ENCODE data around the gene BMS1.
A peak's percentile ranks its signal among the peaks of the same experiment; 100 is the strongest.
"Not testable (repeated sequence)": the region's sequence is repeated elsewhere in the genome, so short reads cannot be mapped to it uniquely, and the experiment has no call there.

Gene BMS1, protein sequence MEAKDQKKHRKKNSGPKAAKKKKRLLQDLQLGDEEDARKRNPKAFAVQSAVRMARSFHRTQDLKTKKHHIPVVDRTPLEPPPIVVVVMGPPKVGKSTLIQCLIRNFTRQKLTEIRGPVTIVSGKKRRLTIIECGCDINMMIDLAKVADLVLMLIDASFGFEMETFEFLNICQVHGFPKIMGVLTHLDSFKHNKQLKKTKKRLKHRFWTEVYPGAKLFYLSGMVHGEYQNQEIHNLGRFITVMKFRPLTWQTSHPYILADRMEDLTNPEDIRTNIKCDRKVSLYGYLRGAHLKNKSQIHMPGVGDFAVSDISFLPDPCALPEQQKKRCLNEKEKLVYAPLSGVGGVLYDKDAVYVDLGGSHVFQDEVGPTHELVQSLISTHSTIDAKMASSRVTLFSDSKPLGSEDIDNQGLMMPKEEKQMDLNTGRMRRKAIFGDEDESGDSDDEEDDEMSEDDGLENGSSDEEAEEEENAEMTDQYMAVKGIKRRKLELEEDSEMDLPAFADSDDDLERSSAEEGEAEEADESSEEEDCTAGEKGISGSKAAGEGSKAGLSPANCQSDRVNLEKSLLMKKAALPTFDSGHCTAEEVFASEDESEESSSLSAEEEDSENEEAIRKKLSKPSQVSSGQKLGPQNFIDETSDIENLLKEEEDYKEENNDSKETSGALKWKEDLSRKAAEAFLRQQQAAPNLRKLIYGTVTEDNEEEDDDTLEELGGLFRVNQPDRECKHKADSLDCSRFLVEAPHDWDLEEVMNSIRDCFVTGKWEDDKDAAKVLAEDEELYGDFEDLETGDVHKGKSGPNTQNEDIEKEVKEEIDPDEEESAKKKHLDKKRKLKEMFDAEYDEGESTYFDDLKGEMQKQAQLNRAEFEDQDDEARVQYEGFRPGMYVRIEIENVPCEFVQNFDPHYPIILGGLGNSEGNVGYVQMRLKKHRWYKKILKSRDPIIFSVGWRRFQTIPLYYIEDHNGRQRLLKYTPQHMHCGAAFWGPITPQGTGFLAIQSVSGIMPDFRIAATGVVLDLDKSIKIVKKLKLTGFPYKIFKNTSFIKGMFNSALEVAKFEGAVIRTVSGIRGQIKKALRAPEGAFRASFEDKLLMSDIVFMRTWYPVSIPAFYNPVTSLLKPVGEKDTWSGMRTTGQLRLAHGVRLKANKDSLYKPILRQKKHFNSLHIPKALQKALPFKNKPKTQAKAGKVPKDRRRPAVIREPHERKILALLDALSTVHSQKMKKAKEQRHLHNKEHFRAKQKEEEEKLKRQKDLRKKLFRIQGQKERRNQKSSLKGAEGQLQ

DNA sequence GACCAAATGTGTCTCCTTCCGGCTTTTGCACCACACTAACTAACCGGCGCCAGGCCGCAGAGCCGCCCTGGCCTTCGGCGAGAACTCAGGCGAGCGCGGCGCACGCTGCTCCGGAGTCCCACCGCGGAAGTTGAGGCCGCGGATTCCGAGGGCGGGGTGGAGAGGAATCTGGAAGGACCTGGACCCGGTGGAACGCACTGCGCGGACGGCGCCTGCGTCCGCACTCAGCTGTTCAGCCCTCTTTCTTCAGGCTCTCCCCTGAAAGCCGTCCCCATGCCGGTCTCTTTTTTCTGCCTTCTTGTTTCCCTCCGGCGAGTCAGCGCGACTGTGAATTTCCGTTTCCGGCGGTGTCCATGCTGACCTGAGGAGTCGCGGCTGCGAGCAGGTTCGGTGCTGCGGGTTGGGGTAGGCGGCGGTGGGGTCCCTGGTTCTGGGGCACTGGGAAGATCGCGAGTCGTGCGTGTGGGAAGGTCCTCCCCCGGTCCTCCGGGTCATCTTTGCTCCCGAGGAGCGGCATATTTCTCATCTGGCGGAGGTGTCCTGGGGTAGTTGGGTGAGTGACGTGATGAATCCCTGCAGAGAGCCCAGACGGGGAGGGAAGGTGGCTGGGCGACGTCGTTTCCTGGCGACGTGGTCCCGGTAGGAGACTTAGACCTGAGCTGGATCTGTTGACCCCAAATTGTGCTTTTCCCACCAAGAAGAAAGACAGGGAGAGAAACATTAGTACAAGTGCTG lies at the start of gene BMS1:
TSS of gene BMS1 (plus strand) at position 350 of the 735 bp plus-strand sequence. CDS start 1,600 bp downstream, outside the sequence.
- peak; percentile 89 for DNase-seq (ENCODE audit: low spot score)

DNA sequence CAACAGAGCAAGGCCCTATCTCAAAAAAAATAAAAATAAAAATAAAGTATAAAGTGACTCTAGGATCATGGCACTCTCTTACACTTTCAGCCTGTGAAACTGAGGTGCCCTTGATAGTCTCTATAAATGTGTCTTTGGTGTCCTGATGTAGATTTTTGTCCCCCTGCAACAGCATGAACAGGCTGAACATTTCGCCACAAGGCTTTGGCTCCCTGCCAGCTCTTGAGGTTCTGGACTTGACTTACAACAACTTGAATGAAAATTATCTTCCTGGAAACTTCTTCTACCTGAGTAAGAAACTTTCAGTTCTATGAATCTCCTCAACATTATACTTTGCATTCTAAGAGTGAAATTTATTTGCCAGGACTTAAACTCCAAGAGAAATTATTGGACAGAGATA lies 48.1 kb upstream of the BMS1 start:
- peak; percentile 22 for DNase-seq (ENCODE audit: low spot score)

DNA sequence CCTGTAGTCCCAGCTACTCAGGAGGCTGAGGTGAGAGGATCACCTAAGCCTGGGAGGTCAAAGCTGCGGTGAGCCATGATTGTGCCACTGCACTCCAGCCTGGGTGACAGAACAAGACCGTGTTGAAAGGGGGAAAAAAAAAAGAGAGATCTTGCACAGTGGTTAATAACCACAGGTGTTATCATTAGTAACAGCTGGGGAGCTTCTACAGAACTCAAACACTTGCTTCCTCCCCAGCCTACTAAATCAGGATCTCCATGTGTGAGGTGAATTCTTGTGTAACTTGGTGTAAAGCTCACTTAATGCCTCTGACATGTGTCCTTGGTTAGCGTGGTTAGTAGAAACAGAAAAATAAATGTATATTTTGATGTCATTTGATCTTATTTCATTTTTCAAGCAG lies 43.9 kb upstream of the BMS1 start:
- DNase-seq (ENCODE audit: low spot score), result no peak

DNA sequence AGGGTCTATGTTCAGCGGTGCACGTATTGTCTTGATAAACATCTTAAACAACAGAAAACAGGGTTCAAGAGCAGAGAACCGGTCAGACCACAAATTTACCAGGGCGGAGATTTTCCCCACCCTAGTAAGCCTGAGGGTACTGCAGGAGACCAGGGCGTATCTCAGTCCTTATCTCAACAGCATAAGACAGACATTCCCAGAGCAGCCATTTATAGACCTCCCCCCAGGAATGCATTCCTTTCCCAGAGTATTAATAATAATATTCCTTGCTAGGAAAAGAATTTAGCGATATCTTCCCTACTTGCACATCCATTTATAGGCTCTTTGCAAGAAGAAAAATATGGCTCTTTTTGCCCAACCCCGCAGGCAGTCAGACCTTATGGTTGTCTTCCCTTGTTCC lies 41.1 kb upstream of the BMS1 start:
- not testable (repeated sequence) for DNase-seq (ENCODE audit: low spot score)

DNA sequence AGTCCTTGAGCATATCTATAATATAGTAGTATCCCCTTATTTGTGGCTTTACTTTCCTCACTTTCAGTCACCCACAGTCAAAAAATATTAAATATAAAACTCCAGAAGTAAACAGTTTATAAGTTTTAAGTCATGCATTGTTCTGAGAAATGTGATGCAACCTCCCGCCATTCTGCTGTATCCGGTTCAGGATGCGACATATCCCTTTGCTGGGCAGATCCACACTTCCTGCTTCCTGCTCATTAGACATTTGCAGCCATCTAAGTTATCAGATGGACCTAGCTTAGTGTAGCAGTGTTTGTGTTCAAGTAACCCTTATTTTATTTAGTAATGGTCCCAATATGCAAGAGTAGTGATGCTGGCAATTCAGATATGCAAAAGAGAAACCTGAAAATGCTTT lies 38.9 kb upstream of the BMS1 start:
- no peak for DNase-seq (ENCODE audit: low spot score)

DNA sequence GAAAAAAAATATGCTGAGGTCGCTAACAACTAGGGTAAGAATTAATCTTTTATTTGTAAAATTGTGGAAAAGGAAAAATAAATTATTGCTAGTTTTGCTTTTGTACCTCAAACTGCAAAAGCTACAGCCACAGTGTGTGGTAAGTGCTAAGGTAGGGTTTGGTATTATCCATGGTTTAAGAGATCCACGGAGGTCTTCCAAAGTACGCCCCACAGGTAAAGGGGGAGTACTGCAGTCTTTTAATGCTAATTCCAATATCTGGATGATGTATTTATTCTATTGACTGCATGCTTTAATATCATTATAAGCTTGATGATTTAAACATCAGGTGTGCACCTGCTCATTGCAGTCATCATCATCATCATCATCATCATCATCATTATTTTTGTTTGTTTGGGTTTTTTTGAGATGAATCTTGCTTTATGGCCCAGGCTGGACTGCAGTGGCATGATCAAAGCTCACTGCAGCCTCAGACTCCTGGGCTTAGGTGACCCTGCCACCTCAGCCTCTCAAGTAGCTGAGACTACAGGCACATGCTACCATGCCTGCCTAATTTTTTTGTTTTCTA lies 38.4 kb upstream of the BMS1 start:
- DNase-seq (ENCODE audit: low spot score), result no peak

DNA sequence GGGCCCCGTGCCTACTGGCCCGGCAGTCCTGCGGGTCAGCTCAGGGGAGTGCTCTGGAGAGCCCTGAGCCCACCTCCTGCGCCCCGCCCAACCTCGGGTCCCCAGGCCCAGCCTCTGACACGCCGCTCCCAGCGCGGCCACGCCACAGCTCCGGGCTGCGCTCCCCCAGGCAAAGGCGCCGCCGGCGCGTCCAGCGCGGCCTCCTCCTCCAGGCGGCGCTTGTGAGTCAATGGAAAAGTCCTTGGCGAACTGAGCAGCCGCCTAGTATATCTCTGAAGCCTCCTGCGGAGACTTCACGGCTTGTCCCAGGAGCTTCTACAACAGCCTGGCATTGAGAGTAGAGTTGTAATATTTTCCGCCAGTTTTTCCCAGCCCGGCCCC lies 29.5 kb upstream of the BMS1 start:
- DNase-seq (ENCODE audit: low spot score), result peak; percentile 77

DNA sequence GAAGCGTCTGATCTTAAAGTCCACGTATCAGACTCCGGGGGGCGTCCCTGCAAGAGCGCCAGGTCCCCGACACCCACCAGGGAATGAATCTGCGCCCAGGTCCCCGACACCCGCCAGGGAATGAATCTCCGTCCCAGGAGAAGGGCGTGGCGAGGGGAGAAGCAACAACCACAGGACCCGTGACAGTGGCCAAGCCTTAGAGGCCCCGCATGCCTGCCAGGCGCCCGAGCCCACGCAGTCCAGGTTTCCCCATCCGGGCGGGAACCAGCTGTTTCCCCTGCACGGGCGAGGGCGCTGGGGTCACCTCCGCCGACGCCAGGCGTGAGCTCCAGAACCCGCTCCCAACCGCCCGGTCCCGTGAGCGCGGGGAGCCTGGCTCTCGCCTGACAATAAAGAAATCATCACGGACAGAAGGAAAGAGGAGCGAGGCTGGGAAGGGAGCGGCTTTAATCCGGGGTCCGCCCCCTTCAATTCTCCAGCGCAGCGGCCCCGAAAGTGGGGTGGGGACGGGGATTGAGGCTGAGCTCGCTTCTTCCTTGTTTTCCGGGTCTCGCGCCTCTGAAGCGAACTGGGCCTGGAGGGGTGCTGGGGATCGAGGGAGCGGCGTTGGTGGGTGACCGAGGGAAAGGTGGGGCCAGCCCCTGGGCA lies 29.0 kb upstream of the BMS1 start:
- no peak for DNase-seq (ENCODE audit: low spot score)

DNA sequence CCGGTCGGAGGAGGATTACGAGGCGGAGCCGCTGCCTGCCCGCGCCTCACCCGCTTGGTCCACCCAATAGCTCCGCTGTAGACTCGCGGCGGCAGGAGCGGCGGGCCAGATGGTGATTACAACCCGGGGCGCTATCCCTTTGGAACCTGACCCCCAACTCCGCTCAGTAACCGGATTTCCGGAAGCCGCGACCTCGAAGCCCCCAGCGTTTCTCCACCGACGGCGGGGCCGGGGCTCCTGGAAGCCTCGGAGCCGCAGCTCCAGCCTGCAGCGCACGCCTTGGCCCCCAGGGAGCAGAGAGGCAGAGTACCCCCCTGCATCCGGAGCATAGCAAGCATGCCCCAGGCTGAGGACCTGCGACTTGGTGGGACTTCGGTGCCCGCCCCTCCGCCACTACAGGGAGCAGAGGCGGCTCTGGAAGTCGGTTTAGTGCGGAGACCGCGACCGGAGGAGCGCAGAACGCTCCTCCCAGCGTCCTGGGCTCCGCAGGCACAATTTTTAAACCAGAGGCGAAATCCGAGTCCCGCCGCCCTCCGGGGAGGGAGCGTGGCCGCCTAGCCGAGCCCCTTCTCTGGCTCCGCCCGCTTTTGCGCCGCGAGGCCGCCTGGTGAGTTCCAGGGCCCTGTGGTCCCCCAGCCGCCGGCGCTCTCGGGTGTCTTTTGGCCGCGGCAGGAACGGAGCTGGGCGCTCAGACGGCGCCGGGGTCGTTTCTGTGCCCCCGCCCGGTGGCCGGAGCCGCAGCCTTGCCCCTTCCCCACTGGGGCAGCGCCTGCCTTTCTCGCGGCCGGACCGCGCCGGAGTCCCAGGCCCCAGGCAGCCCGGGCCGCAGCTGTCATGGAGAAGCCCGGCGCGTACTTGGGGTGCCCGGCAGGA lies 28.2 kb upstream of the BMS1 start:
- DNase-seq (ENCODE audit: low spot score), result no peak

DNA sequence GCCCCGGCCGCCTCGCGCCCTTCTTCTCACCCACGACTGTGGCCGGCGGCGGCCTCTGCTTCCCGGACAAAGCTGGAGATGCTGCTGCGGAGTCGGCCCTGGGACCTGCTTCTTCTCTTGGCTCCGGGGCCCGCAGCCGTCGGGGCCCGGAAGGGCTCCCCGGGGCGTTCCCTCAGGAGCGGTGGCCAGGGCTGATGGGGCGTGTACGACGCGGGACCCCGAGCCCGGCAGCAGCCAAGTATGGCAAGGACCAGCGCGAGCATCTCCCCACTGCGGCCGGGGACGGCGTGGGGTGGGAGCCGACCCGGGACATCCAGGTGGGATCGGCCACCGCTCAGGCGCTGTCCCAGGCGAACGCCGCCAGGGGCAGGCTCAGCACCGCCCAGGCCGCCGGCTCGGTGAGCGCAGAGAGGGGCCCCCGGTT lies 27.6 kb upstream of the BMS1 start:
- no peak for DNase-seq (ENCODE audit: low spot score)

DNA sequence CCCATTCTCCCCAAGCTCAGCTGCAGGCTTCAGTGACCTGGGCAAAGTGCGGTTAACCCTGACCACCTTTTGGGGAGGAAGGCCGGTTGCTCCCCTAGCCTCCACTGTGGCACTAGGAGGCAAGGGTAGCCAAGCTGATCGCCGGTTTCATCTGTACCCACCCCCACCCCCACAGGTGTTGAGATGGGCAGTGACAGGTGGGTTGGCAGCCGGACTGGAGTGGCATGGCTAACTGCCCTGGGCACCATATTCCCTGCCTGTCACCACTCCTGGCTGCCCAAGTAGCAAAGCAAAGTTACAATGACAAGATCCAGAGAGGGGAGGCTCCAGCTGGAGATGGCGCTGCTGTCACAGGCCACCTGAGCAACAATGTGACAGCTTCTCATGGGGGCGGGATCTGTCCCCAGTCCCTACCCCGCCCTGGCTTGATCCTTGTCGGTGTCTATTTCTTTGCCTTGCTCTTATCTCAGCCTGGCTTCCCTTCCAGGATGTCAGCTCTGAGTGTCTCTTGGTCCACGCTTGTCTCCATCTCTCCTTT lies 27.0 kb upstream of the BMS1 start:
- no peak for DNase-seq (ENCODE audit: low spot score)

DNA sequence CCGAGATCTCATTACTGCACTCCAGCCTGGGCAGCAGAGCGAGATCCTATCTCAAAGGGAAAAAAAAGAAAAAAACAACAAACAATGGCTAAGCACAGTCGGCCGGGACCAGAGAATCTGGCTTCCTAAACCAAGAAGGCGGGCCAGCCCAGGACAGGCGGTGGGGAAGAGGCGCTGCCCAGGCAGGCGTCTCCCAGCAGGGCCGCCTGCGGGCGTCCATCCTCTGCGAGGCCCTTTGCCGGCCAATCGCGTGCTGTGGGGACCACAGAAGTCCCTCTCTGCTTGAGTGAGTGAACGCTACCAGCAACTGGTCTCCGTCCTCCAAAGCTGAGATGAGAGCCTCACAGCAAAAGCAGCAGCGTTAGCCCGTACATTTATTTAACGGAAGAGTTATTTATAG lies 14.7 kb upstream of the BMS1 start:
- DNase-seq (ENCODE audit: low spot score), result no peak

DNA sequence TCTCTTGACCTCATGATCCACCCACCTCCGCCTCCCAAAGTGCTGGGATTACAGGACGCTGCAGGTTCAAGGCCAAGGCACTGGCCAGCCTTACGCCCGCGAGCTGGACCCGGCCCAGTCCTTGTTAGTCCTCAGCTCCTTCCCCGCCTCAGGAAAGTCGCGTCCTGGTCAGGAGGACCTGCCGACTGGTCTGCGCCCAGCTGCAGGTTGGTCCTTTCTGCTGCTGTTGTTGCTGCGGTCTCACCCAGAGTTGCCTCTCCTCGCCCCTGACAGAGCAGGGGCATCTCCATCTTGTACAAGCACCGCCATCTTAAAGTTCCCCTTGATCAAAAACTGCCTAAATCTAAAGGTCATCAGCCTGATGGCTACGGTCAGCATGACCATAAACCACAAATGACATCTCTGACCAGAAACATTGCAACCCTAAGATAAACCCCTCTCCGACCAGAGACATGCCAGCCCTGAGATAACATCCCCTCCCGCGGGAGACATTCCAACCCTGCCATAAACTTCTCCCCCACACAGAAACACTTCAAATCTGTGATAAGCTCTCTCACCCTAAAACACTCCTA lies 13.9 kb upstream of the BMS1 start:
- no peak for DNase-seq (ENCODE audit: low spot score)

DNA sequence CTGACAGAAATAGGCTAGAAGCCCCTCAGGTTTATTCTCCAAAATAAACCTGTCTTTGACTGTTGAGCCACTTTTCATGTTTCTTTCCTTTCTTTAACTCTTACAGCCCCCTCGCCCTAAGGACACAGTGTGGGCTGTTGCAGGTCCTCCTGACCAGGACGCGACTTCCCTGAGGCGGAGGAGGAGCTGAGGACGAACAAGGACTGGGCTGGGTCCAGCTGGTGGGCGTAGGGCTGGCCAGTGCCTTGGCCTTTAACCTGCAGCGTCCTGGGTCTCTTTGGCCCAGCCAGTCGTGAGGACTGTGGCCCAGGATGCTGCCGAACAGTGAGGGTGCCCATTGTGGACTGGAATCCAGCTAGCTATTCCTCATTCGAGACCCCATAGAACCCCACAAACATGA lies 13.4 kb upstream of the BMS1 start:
- no peak for DNase-seq (ENCODE audit: low spot score)

DNA sequence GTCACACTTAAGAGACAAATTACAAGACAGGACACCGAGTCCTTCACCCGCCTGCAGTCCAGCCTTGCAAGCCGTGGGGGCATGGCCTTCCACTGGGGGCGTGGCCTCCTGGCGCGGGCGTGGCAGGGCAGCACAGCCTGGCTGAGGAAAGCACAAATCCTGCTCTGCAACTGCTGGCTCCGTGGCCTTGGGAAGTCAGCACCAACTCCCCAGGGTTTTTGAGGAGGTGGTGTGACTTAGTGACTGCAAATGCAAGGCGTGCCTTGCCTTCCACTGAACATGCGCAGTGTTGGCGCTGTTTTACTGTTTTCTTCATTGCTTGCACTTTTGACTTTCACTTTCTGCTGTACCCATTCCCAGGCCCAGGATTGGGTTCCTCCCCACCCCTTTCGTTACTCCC lies 12.9 kb upstream of the BMS1 start:
- DNase-seq (ENCODE audit: low spot score), result peak; percentile 60

DNA sequence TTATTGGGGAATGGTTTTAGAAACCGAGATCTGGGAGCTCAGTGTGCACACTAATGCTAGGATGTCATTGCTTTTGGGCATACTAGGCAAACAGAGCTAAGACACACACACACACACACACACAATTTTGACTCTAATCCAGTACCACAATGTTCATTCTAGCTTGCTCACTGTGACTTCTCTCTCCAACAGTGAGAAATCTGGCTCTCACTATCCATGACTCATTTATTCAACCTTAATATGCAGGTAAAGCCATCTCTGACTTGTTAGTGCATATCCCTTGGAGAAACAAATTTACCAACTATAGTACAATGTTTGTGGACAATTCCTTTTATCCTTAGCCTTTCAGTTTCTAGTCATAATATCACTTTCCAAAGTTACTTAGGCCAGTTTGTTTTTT lies 5.9 kb upstream of the BMS1 start:
- DNase-seq (ENCODE audit: low spot score), result no peak

DNA sequence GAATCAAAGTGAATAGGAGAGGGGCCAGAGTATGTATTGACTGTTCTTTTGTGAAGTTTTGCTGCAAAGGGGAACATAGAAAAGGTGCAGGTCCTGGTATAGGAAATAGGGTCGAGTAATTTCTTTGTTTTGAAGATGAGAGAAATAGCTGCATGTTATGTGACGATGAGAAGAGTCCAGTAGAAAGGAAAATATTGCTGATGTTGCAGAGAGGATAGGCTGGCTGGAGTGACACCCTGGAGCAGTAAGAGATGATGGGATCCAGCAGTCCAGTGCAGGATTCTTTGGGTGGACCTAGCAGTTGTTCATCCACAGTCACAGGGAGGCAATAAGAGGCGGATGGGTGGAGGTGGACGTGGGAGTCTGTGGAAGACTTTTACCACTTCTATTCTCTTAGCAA lies 2.1 kb upstream of the BMS1 start:
- DNase-seq (ENCODE audit: low spot score), result no peak

DNA sequence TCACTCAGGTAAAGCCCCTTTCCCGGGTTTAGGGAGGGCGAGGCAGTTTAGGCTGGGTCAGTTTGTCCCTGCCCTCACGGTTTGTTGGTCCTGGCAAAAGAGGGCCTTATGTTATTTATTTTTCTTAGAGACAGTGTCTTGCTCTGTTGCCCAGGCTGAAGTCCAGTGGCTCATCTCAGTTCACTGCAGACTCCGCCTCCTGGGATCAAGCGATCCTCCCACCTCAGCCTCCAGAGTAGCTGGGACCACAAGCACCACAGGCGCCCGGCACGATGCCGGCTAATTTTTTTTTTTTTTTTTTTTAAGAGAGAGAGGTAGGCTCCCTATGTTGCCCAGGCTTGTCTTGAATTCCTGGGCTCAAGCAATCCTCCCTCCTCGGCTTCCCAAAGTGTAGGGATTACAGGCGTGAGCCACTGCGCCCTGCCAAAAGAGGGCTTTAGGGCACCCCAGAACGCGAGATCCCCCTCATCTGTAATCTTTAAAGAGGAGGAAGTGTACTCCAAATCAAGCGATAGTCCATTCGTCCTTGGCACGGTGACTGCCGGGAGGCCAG lies 626 bp upstream of the BMS1 start:
- DNase-seq (ENCODE audit: low spot score), result no peak

DNA sequence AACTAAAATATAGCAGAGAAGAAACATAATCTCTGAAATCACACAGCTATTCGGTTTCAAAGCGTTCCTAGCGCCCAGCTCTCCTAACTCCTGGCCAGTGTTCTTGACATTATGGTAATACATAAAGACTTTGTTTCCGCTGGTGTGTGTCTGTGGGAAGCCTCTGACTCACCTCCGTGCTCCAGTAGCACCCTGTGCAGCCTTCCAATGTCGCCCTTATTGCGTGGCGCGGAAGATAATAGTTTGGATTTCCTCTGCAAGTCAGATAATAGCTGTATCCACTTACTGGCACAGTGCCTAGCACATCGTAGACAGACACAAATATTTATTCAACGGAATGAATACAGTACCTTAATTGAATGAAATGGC lies 570 bp downstream of the BMS1 start:
- DNase-seq (ENCODE audit: low spot score), result peak; percentile 32

All from LoVo (cell line).